ENCODE data around the gene ZNF281.

ZNF281 gene

DNA sequence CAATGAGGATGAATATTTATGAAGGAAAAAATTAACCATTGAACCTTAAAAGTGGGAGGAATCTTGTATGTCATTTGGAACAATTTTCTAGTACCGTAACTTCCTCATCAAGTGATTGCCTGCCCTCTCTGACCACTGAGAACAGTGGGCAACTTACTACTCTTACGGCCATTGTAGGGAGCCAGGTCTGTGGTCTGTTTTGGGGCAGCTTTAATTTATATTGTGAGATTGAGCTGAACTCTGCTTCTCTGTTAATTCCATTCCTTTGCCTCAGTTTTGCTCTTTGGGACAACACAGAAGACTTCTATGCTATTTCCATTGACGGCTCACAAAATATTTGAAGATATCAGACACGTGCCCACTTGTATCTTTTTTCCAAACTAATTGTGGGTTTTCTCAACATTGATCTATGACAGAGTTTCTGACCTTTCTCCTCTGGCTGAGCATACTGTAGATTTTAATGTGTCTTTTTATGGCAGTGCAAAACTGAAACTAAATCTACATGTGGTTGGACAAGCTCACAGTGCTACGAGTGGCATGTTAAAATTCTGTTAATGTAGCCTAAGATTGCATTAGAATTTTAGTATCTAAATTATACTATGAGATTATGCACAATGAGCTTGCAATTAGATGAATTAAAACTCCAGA is 27.8 kb upstream of the ZNF281 start:
- Histone ChIP-seq H3K36me3 (replicated peaks) (no peaks in the 10 kb centered on the region), H3K4me1 (no peaks in the 10 kb centered on the region), H3K27me3 (ENCODE audit: low read depth) (no peaks in the 10 kb centered on the region), H3K4me3 (no peak overlapping the region), H3K9me3 (no peaks in the 10 kb centered on the region)
- no peak for DNase-seq (ENCODE audit: low spot score in 2 of 2)
- in situ Hi-C loops (cut with MboI; ENCODE audit: low sequenced_read_pairs): no loop called here

- Histone ChIP-seq H3K4me3 (no peak overlapping the region), H3K9me3 (no peaks in the 10 kb centered on the region), H3K4me1 (no peaks in the 10 kb centered on the region), H3K36me3 (replicated peaks) (no peaks in the 10 kb centered on the region), H3K27me3 (ENCODE audit: low read depth) (no peaks in the 10 kb centered on the region)
- DNase-seq (ENCODE audit: low spot score in 2 of 2): no peak
- in situ Hi-C loops (cut with MboI; ENCODE audit: low sequenced_read_pairs): no loop called here
Measured at GRCh38 chr1:200437088-200437487, 27.3 kb upstream of the ZNF281 start.

GRCh38 chr1:200436436-200436835 is 26.6 kb upstream of the ZNF281 start:
- DNase-seq (ENCODE audit: low spot score in 2 of 2): no peak
- in situ Hi-C loops (cut with MboI; ENCODE audit: low sequenced_read_pairs): no loop called here
- Histone ChIP-seq H3K9me3 (no peaks in the 10 kb centered on the region), H3K4me1 (no peaks in the 10 kb centered on the region), H3K27me3 (ENCODE audit: low read depth) (no peaks in the 10 kb centered on the region), H3K36me3 (replicated peaks) (no peaks in the 10 kb centered on the region), H3K4me3 (no peak overlapping the region)

DNA sequence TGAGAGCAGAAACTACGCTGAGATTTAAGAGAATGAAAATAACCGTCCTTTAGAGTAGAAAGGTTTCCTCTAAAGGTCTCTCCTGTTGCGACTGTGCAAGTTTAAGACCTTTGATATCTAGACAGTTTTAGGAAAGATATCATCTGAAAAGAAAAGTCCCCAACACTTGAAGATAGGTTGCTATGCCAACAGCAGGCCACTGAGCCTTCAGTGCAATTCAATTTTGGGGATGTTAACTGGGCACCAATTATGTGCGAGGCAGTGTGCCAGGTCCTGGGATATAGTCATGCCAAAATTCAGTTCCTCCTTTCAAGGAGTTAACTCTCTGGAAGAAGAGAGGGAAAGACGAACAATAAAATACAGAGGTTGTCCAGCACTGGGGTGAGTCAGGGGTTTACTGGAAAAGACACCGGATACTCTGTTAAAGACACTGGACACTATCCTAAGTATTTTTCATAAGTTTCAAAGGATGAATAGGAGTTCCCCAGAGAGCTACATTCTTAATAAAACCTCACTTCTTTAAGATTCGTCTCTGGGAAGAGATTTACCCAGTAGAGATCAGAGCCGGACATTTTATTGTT is 25.5 kb upstream of the ZNF281 start:
- Histone ChIP-seq H3K9me3 (no peaks in the 10 kb centered on the region), H3K4me3 (no peak overlapping the region), H3K27me3 (ENCODE audit: low read depth) (no peaks in the 10 kb centered on the region), H3K4me1 (no peaks in the 10 kb centered on the region), H3K36me3 (replicated peaks) (no peaks in the 10 kb centered on the region)
- in situ Hi-C loops (cut with MboI; ENCODE audit: low sequenced_read_pairs): no loop called here
- DNase-seq (ENCODE audit: low spot score in 2 of 2): no peak

- no peaks in the 10 kb centered on the region for H3K4me1 ChIP-seq
- H3K27me3 ChIP-seq (ENCODE audit: low read depth): no peaks in the 10 kb centered on the region
- in situ Hi-C loops (cut with MboI; ENCODE audit: low sequenced_read_pairs): no loop called here
- no peaks in the 10 kb centered on the region for H3K36me3 ChIP-seq (replicated peaks)
- H3K9me3 ChIP-seq: no peaks in the 10 kb centered on the region
- DNase-seq (ENCODE audit: low spot score in 2 of 2): no peak
- no peak overlapping the region for H3K4me3 ChIP-seq
Measured at GRCh38 chr1:200433586-200433985, 23.8 kb upstream of the ZNF281 start.

DNA sequence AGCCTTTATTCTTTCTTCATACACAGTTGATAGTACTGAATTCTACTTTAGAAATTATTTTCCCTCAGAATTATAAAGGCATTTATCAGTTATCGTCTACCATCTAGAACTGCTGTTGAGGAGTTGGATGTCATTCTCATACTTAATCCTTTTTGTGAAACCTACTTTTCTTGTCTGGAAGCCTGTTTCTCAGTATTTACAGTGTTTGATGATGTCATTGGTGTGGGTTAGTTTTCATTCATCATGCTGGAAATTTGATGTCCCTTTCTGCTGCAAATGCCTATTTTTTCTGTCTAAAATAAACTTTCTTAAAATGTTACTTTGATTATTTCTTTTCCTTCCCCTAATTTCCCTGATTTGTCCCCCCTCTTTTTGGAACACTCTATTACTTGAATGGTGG is 22.8 kb upstream of the ZNF281 start:
- in situ Hi-C loops (cut with MboI; ENCODE audit: low sequenced_read_pairs): no loop called here
- no peak overlapping the region for H3K4me3 ChIP-seq
- H3K9me3 ChIP-seq: no peaks in the 10 kb centered on the region
- H3K36me3 ChIP-seq (replicated peaks): no peaks in the 10 kb centered on the region
- no peaks in the 10 kb centered on the region for H3K27me3 ChIP-seq (ENCODE audit: low read depth)
- no peak for DNase-seq (ENCODE audit: low spot score in 2 of 2)
- H3K4me1 ChIP-seq: no peaks in the 10 kb centered on the region

DNA sequence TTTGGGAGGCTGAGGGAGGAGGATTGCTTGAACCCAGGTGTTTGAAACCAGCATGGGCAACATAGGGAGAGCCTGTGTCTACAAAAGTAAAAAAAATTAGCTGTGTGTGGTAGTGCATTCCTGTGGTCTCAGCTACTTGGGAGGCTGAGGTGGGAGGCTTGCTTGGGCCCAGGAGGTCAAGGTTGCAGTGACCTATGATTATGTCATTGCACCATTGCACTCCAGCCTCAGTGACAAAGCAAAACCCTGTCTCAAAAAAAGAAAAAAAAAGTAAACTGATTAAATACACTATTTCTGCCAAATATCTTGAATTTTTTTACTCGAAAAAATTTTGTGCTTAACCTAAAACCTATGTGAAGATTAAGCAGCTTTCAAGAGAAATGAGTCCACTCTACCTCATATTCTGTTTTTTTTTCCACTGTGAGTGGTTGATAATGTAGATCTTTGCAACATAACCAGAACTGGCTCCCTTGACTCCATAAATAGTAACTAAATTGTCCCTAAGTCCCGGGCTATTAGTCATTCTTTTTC is 19.4 kb upstream of the ZNF281 start:
- in situ Hi-C loops (cut with MboI; ENCODE audit: low sequenced_read_pairs): no loop called here
- no peaks in the 10 kb centered on the region for H3K27me3 ChIP-seq (ENCODE audit: low read depth)
- H3K9me3 ChIP-seq: no peaks in the 10 kb centered on the region
- H3K4me1 ChIP-seq: no peaks in the 10 kb centered on the region
- no peaks in the 10 kb centered on the region for H3K36me3 ChIP-seq (replicated peaks)
- no peak overlapping the region for H3K4me3 ChIP-seq
- DNase-seq (ENCODE audit: low spot score in 2 of 2): no peak

GRCh38 chr1:200428482-200429205 is 18.8 kb upstream of the ZNF281 start:
- Histone ChIP-seq H3K4me3 (no peak overlapping the region), H3K9me3 (no peaks in the 10 kb centered on the region), H3K36me3 (replicated peaks) (no peaks in the 10 kb centered on the region), H3K4me1 (no peaks in the 10 kb centered on the region), H3K27me3 (ENCODE audit: low read depth) (no peaks in the 10 kb centered on the region)
- no peak for DNase-seq (ENCODE audit: low spot score in 2 of 2)
- in situ Hi-C loops (cut with MboI; ENCODE audit: low sequenced_read_pairs): no loop called here

DNA sequence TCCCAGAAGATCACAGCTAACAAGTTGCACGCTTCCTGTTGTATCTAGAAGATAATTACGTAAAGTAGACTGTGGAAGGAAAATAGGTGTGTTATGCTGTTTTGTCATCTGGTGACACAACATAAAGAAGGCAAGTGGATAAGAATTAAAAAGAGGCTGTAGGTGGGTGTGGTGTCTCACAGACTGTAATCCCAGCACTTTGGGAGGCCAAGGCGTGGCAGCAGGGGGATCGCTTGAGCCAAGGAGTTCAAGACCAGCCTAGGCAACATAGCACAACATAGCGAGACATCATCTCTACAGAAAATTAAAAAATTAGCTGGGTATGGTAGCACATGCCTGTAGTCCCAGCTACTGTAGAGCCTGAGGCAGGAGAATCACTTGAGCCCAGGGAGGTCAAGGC is 17.9 kb upstream of the ZNF281 start:
- DNase-seq (ENCODE audit: low spot score in 2 of 2): no peak
- H3K9me3 ChIP-seq: no peaks in the 10 kb centered on the region
- no peak overlapping the region for H3K4me3 ChIP-seq
- H3K4me1 ChIP-seq: no peaks in the 10 kb centered on the region
- no peaks in the 10 kb centered on the region for H3K36me3 ChIP-seq (replicated peaks)
- in situ Hi-C loops (cut with MboI; ENCODE audit: low sequenced_read_pairs): no loop called here
- H3K27me3 ChIP-seq (ENCODE audit: low read depth): no peaks in the 10 kb centered on the region

GRCh38 chr1:200426196-200426595 is 16.4 kb upstream of the ZNF281 start:
- DNase-seq (ENCODE audit: low spot score in 2 of 2): no peak
- in situ Hi-C loops (cut with MboI; ENCODE audit: low sequenced_read_pairs): no loop called here
- Histone ChIP-seq H3K9me3 (no peaks in the 10 kb centered on the region), H3K4me1 (no peaks in the 10 kb centered on the region), H3K27me3 (ENCODE audit: low read depth) (no peaks in the 10 kb centered on the region), H3K36me3 (replicated peaks) (no peaks in the 10 kb centered on the region), H3K4me3 (no peak overlapping the region)

DNA sequence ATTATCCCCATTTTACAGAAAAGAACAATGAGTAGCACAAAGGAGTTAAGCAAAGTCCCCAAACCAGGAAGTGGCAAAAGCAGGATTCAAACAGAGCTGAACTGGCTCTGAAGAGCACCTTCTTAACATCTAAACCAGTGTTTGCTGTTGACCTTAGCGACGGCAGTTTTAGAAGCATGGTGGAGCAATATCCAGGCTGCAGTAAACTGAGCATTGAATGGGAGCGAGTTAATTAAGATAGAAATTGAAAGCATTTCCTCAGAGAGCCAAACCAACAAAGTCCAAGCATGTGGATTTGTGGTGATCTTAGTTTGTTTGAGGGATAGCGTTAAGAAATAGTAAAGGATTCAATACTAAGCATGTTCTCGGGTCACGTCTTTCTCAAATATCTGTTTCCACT is 13.4 kb upstream of the ZNF281 start:
- H3K36me3 ChIP-seq (replicated peaks): no peaks in the 10 kb centered on the region
- in situ Hi-C loops (cut with MboI; ENCODE audit: low sequenced_read_pairs): no loop called here

DNA sequence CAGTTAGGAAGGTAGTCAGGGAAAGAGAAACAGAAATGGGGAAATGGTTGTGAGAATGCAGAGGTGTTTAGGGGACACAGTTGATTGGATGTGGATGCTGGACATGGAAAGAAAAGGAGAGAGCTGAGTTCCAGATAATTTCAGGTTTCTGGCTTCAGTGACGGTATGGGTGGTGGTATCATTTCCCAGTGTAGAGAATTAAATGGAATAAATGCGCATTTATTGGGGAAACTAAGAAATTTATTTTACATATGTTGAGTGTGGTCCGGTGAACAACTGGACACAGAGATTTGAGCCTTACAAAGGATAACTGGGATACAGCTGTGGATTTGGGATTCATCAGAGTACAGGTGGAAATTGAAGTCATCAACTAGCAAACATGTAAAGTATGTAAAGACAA is 12.4 kb upstream of the ZNF281 start:
- no peaks in the 10 kb centered on the region for H3K4me1 ChIP-seq
- H3K4me3 ChIP-seq: no peak overlapping the region
- DNase-seq (ENCODE audit: low spot score in 2 of 2): no peak
- no peaks in the 10 kb centered on the region for H3K9me3 ChIP-seq
- H3K27me3 ChIP-seq (ENCODE audit: low read depth): no peaks in the 10 kb centered on the region
- no peaks in the 10 kb centered on the region for H3K36me3 ChIP-seq (replicated peaks)
- in situ Hi-C loops (cut with MboI; ENCODE audit: low sequenced_read_pairs): no loop called here

More for the DNA sequence above, 13.4 kb upstream of the ZNF281 start:
- no peaks in the 10 kb centered on the region for H3K9me3 ChIP-seq
- no peak overlapping the region for H3K4me3 ChIP-seq
- H3K27me3 ChIP-seq (ENCODE audit: low read depth): no peaks in the 10 kb centered on the region
- DNase-seq (ENCODE audit: low spot score in 2 of 2): no peak
- no peaks in the 10 kb centered on the region for H3K4me1 ChIP-seq

DNA sequence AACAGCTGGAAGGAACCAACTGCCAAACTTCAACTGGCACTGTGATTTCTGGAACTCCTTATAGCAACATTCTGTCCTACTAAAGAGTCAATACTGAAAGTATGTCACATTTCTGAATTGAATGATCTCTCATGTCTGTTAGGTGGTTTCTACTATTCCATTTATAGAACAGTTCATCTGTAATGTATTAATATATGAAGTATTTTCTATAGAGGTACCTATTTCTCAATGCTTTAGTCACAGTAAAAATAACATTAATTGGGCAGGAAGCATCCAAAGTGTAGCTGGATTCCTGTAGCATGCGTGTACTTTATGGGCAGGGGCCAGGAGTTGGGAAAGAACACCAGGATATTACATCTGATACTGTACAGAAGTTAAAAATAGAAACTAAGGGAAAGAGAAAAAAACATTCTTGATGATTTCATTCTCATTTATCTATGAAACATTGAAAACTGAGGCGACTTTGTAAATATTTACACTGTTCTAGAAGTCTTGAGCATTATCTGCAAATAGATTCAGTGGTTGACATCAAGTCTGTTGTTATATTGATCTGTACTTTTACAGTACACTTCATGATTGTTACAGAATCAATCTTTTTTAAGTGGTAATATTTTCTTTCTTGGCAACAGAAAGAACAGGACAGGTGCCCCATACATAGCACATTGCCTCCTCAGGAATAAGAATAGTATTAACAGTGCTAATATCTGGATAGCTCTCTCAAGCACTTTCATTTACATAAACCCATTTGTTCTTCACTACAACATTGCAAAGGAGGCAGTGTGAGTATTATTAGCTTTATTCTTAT is 6.2 kb upstream of the ZNF281 start:
- peaks cover 8% of the 10 kb centered on the region for H3K4me1 ChIP-seq
- no peaks in the 10 kb centered on the region for H3K9me3 ChIP-seq
- in situ Hi-C loops (cut with MboI; ENCODE audit: low sequenced_read_pairs): no loop called here
- H3K4me3 ChIP-seq: no peak overlapping the region
- DNase-seq (ENCODE audit: low spot score in 2 of 2): no peak
- H3K36me3 ChIP-seq (replicated peaks): no peaks in the 10 kb centered on the region
- no peaks in the 10 kb centered on the region for H3K27me3 ChIP-seq (ENCODE audit: low read depth)

DNA sequence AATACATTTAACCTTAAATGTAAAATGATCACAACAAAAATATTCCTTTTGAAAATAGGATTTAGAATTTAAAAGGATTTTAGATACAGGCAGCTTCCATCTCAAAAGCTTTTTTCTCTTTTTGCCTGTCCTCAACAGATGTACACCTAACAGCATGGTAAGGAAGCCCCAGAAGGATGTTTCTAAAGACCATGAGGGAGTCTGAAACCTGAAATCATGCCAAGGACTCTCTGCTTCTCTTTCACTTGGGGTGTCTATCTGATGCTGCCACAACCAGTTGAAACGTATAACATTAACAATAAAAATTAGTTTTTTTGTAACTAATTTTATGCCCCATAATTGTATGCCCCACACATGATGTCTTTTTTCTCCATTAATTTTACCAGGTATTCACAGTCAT is 5.4 kb upstream of the ZNF281 start:
- Histone ChIP-seq H3K4me1 (peaks cover 14% of the 10 kb centered on the region), H3K9me3 (no peaks in the 10 kb centered on the region), H3K27me3 (ENCODE audit: low read depth) (no peaks in the 10 kb centered on the region), H3K4me3 (no peak overlapping the region), H3K36me3 (replicated peaks) (no peaks in the 10 kb centered on the region)
- in situ Hi-C loops (cut with MboI; ENCODE audit: low sequenced_read_pairs): no loop called here
- DNase-seq (ENCODE audit: low spot score in 2 of 2): no peak
